ENCODE measurements around the gene ATP8B3.

ATP8B3 gene, protein sequence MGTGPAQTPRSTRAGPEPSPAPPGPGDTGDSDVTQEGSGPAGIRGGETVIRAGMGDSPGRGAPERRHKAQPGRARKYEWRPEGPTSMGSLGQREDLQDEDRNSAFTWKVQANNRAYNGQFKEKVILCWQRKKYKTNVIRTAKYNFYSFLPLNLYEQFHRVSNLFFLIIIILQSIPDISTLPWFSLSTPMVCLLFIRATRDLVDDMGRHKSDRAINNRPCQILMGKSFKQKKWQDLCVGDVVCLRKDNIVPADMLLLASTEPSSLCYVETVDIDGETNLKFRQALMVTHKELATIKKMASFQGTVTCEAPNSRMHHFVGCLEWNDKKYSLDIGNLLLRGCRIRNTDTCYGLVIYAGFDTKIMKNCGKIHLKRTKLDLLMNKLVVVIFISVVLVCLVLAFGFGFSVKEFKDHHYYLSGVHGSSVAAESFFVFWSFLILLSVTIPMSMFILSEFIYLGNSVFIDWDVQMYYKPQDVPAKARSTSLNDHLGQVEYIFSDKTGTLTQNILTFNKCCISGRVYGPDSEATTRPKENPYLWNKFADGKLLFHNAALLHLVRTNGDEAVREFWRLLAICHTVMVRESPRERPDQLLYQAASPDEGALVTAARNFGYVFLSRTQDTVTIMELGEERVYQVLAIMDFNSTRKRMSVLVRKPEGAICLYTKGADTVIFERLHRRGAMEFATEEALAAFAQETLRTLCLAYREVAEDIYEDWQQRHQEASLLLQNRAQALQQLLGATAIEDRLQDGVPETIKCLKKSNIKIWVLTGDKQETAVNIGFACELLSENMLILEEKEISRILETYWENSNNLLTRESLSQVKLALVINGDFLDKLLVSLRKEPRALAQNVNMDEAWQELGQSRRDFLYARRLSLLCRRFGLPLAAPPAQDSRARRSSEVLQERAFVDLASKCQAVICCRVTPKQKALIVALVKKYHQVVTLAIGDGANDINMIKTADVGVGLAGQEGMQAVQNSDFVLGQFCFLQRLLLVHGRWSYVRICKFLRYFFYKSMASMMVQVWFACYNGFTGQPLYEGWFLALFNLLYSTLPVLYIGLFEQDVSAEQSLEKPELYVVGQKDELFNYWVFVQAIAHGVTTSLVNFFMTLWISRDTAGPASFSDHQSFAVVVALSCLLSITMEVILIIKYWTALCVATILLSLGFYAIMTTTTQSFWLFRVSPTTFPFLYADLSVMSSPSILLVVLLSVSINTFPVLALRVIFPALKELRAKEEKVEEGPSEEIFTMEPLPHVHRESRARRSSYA (N-terminal part only)

DNA sequence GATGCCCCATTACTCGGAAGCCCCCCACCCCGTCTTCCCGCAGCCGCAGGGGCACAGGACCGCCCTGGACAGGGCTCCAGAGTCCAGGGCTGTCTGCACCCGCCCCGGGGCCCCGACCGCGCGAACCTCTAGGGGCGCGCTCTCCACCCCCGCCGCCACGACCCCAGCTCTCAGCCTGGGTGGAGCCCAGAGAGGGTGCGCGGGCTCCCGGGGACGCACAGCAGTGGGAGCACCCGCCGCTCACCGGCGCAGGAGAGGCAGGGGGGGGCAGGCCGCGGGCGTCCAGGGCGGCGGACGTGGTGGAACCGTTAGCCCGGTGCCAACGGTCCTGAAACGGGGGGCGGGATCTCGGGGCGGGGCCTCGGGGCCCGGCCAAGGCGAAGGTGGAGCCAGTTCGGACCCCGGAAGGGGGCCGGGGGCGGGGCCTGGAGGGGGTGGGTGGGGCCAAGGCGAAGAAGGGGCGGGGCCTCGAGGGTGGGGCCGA is at the start of gene ATP8B3:
Gene ATP8B3 (minus strand): TSS at position 335 of the 484 bp plus-strand sequence. CDS start 540 bp downstream, outside the sequence.
- no peak for DNase-seq

DNA sequence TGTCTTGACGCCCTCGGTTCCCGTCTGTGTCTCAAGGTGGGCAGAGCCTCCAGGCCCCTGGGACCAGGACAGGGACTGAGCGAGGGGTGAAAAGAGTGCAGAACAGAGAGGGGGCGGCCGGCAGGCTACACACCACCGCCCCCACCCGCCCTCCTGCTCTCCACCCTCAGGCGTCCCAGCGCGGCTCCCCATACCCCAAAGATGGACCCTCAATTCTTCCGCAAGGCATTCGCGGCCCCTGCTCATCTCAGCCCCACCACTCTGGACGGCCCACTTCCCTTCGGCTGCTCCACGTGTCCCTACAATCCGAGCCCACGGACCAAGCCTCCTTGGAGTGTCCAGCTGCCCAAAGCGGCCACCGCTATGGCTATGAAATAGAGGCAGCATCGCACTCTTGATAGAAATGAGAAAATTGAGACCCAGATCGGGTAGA is 49.5 kb upstream of the ATP8B3 start:
- DNase-seq = no peak

DNA sequence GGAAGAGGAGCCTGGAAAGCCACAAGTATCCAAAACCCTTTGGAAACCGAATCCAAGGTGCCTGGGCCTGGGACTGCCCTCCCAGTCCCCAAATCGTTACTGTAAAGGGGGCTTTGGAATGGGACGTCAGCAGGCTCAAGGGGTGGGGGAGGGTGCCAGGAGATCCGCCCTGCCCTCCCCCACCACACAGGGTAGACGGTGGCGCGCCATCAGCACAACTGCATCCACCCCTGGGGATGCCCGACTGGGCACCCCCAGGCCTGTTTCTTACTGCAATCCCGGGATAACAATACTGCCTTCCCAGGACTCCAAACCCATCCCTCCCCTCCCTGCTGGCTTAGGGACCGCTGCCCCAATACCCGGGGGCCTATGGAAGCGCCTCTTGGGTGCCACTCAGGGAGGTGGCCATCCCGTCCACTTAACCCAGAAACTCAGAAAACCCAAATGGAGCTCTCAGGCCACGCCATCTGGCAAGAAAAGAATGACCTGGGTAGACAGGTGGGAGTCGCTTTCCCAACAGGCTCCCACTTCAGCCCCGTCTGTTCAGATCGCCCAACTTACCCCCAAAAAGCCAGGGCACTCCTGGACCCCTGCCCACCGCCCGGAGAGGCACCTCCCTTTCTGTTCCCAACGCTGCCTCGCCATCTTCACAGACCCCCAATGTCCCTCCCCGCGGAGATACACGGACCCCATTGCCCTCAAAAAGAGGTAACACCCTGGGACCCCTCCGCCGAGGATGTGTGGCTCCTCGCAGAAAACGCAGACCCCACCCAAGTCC is 48.9 kb upstream of the ATP8B3 start:
- no peak for DNase-seq

DNA sequence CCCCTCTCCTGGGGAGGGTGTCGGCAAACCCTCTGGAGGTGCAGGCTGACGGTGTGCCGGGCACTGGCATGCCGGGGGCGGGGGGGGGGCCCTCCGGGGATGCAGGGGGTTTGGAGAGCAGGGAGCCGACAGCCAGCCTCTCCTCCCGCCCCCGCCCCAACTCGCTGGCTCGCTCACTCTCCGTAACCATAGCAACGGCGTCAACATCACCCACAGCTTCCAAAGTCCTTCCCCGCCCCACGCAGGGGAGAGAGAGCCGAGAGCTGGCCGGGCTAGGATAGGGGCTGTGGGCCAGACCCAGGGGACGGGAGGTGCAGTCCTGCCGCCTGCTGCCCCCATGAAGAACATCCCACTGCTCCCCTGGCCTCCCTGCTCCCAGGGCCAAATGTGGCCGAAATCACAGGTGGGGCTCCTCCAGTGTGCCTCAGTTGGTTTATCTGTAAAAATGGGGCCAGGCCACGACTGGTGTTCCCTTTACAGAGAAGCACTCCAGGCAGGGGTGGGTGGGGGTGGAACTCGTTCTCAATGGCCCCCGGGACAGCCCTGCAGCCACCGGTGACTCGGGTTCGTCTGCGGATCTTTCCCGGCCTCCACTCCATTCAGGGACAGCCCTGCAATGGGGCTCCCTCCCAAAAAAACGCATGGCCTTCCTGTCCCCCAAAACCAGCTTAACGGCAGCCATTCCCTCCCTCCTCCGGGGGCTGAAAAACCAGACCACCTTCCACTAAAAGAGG is 48.1 kb upstream of the ATP8B3 start:
- no peak for DNase-seq

DNA sequence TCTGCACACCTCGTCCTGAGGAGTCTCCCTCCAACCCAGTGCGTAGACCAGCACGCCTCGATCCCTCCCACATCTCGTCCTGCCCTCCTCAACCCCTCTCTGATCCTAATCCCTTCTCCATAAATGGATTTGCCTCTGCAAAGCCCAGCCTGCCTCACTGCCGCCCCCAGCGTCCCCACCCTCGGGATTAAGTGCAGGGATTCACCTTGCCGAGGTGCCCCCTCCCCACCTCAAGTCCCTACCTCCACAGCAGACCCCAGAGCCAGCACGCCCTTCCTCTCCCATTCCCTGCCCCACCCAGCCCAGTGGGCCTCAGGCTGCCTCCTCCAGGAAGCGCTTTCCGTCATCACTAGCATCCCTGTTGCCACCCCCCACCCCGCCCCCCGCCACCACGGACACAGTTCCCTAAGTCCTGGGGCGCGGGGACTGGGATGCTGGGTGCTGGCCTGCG is 47.3 kb upstream of the ATP8B3 start:
- no peak for DNase-seq

DNA sequence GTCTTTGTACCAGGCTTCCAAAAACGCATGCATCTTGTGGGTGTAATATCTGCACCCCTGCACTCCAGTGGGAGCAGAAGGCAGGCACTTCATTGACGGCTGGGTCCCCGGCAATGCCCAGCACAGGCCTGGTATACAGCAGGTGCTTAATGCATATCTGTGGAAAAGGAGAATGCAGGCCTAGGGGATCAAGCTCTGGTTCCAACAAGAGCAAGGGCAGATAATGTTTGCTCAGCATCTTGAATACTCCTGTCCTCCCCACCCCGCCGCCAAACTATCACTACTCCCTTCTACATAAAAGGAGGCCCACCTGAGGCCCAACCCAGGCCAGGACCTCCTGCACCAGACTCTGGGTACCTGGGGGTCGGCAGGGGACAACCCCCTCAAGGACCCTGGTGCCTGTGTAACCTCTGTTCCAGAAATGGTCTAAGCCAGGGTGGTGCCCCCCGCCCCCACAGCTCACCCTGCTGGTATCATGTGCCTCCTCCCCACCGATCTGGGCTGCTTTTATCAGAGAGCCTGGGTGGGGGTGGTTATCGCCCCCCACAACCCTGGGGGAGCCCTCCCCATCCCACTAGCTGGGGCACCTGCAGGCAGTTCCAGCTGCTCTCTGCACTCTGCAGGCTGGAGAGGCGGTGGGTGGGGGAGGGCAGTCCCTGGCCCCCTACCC is 46.5 kb upstream of the ATP8B3 start:
- DNase-seq = no peak

DNA sequence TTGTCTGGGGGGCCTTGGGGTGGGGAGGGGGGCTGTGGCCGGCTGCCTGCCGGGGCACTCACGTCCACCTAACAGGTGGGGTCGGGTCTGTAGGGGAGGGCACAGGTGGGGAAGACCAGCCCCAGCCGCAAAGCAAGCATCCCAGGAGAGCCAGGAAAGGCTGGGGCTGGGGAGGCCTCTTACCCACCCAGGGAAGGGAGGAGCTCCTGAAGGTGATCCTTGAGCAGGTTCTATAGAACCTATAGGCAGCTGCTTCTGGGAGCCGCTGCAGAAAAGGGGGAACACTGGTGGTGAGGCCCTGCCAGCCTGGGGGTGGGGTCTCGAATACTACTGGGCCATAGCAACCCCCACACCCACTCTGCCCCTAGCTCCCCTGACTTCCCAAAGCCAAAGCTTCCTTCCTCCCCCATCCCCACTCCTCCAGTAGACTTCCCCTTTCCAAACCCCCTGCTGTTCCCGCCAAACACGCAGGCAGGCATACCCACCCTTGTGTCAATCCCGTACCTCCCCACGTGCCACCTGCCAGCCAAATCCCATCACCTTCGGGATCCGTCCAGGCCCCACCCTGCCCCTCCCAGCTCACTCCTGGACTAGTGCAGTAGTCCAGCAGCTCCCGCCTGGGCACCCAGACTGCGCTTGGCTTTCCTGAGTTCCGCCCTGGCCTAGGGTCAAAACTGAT is 45.7 kb upstream of the ATP8B3 start:
- DNase-seq = no peak

DNA sequence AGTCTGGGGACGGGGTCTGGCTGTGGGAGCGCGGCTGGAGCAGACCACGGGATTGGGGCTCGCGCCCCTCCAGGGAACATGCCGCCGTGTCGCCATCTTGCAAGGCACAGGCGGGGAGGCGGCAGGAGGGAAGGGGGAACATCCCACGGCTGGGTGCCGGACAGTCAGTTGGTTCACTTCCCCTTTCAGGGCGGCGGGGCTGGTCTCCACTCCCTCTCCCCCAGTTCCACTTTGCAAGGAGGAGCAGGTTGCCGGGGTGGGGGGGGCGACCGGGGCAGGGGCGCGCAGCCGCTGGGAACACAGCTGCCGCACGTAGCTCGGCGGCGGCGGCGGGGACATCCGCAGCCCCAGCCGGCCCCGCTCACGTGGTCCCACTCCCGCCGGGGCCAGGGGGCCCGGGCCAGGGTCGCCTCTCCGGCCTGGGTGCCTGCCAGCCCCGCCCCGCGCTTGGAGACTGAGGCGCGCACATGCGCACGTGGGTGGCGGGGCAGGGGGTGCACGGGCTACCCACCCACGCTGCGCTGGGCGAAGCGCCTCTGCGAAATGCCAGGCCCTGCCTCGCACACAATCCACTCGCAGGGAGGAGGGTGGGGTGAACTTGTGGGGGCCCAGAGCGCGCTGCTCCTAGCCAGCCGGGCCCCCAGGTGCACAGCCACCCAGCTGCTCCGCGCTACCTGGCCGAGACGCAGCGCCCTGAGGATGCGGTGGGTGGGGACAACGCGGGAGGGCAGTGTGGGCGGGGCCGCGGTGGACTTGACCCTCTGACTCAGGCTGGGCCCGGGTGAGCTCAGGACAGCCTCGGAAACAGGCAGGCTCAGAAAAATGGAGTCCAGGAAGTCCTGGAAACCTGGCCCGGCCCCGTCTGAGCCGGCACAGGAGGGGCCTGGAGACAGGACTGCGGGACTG is 44.9 kb upstream of the ATP8B3 start:
- DNase-seq = no peak

DNA sequence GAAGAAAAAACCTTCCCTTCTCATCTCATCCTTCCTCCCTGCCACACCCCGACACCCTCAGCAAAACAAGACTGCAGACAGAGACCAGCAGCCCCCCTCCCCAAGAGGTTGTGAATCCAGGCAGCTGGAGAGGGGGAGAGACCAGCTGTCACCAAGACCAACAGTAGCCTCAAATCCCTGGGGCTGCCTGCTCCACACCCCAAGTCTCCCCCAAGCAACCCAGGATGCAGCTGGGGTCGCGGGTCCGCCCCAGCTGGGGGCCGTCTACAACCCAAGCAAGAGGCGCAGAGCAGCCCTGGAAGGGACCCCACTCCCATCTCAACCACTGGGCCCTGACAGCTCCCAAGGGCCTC is 44.2 kb upstream of the ATP8B3 start:
- no peak for DNase-seq

DNA sequence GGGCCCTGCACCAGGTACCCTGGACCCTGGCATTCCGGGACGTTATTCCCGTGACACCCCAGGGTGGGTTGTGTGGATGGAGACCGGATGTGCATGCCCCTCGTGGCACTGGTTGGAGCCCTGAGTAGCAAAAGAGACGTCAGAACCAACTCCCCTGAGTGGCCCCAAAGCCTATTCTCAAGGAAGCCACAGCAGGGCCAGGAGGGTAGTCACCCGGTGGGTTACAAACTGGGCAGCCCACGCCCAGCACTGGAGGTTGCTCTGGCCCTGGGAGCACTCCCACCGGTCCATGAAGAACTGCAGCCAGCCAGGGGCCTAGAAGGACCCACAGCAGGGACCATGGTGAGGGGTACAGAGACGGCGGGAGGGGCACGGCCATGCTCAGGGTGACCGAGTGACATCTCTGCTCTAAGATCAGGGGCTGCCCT is 43.8 kb upstream of the ATP8B3 start:
- DNase-seq = no peak

DNA sequence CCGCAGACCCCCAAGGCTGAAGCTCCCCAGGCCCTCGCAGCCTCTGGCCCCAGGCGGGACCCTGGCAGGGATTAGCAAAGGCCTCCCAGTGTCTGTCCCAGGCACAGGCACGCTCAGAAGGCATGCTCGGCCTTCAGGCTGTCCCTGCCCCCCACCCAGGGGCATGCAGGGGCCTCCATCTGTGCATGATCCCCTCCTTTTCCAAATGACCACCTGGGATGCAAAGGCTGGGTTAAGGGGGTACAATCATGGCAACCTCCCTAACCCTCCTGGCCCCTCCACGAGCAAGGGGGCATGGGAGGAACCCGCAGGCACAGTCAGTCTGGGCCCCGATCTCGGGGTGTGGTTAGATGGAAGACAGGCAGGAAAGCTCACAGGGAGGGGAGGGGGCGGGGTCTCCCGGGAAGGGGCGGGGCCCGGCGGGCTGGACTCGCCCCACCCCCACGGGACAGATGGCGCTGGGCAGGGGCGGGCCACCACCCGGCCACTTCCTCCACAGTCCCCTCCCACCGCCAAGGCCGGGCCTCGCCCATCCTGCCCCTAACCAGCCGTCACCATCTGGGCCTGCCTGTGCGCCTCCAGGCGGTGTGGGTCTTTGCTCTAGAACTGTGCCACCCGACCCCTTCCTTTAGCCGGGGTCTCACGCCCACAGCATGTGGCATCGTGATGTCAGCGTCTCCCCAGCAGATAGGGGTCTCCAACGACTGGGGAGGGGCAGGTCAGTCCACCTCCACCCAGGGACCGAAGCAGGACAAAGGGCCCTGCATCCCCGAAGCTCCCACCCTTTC is 43.2 kb upstream of the ATP8B3 start:
- no peak for DNase-seq

DNA sequence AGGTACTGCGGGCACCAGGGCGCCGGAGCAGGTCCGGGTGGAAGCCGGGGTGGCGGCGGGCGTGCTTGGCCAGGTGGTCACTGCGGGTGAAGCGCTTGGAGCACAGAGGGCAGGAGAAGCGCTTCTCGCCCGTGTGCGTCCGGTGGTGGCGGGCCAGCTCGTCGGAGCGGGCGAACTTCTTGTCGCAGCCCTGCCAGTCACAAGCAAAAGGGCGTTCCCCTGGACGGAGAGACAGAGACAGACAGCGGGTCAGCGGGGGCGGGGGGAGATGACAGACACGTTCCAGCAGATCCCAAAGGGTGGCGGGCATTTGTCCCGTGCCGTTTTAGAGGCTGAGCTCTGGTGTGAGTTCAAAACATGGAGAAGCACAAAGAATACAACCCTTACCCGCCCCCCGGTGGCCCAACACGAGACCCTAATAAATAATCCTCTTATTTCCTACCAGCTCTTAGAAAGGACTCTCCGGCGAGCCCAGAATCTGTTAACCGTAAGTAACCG is 42.5 kb upstream of the ATP8B3 start:
- no peak for DNase-seq

DNA sequence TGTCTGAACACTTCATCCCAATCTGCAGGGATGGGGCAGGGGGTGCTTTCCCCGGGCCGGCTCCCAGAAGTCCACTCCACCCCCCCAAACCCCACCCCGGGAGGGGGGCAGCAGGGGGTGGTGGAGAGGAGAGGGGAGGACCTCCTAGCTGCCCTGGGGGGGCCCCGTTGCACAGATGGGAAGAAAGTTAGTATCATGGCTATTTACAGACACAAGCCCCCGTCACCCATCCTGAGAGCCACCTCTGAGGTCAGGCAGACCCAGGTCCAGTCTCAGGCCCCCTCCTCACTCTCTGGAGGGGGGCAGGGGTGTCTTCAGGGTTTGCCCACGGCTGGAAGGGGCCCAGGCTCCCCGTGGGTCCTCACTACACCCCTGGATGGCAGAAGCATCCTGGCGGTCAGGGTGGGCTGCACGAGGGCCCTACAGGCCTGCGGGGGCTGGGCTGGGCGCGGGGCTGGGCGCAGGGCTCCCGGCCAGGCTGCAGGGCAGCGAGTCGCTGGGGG is 42.0 kb upstream of the ATP8B3 start:
- DNase-seq = no peak

DNA sequence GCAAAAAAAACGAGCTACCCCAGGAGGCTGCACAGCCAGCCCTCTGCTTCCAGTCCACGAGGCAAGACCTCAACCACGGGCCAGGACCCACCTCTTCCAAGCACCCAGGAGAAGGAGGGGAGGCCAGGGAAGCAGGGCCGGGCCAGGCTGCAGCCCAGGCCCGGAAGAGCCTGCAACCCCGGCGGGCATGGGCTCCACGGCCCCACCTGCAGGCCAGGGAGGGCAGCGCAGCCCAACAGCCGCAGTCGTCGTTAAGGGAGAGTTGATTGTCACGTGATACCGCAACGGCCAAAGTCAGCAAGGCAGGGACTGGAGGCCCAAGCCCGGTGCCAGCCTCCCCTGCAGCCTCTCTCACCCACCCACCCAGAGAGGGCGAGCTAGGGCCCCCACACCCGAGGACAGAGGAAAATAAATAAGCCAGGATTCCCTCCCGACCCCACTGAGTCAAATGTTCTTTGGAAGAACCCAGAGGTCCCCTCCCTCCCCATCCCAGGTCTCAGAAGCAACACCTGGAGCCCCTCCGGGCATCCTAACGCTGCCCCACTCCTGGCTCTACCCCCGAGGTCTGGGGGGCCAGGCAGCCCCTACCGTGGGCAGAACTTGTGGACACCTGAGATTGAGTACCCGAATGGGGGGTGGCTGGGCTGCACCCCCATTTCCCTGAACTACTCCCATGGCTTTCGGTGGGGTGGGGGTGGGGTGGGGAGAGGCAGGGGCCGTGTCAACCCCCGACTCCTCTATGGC is 41.4 kb upstream of the ATP8B3 start:
- no peak for DNase-seq

DNA sequence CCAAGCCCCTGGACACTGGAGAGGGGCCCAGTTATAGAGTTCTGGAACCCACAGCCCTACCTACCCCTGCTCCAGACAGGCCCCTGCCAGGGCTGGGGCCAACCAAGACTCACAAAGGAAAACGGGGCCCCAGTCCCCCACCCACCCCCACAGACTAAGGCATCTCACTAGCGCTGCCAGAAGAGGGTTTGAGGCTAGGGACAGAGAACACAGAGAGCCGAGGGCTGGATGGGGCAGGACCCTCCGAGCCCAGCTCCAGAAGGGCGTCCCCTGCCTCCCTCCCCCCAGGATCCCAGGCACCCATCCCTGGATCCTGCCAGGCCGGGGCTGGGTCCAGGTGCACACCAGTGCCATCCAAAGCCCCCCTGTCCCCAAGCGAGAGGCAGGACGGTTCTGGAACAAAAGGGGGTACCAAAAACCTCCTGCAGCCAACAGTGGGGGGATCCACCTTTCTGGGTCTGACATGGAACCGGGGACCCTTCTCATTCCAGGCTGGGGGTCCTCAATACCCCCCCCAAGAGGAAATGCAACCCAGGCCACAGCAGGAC is 40.6 kb upstream of the ATP8B3 start:
- no peak for DNase-seq

DNA sequence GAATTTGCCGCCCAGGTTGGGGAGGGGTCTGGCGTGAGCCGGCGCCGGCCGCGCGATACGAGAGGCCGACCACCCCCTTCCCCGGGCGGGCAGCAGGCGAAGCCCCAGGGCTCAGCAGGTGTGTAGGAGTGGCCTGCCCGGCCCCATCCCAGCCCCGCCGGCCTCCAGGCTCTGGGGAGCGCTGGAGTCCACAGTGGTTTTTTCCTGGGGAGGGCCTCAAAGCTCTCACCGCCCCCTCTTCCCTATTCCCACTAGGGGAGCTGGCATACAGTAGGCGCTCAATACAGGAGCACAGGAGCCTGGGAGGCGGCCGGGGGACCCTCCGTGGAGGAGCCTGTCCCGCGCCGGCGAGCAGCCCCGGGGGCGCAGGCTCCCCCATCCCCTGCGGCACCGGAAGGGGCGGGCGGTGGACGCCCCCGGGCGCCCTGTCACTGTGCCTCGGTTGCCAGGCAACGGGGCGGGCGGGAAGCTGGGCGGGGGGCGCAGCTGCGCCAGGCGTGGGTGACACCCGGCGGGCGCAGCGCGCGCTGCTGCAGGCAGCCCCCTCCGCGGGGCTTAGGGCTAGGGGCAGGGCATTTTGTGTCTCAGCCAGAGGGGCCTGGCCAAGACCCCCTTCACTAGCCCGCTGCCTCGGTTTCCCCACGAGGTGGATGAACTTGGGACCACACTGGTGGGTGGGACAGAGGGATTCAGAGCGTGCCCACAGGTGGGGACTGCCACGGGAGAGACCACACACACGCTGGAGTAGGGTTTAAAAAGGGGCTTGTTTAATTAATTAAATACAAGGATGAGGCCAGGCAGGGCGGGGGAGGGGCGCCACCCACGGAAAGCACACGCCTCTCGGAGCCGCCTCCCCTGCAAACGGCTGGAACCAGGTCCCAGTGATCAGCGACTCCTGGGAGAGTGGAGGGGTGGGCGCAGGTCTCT is 39.8 kb upstream of the ATP8B3 start:
- DNase-seq = peak; percentile 26

Measured in NCI-H1092 treated with DMSO at 0.1 percent for 48 hours (cell line).